T-helper 2 cell treated with Interferon-gamma antibody and Interleukin-4, amounts not matched to agents 100 ng/mL and 5 ng/mL, for 36 hours (primary cell): ENCODE measurements around the gene CCDC196. TPM values are rescaled to one million over a fixed set of nuclear protein-coding genes. Genes with fewer than 3 reads are reported as not detected.
"Not testable (repeated sequence)": the region's sequence is repeated elsewhere in the genome, so short reads cannot be mapped to it uniquely, and the experiment has no call there.

Experiments
- intact Hi-C: fragments of 100-400 bp; cut with micrococcal nuclease; formaldehyde crosslinking; loops from one replicate; pipeline ENCODE4 v1.15.1; 2023
- total RNA-seq: library from RNA; stranded (reverse); gene quantifications from 2 replicates; pipeline ENCODE4 v1.2.3, GENCODE V29; 2022

CCDC196 gene
- total RNA-seq, 1 donor from 2014 or later, result not detected

GRCh38 chr14:66495218-66496098 lies 9.3 kb downstream of the CCDC196 start:
- intact Hi-C loops, result loop anchor here (1.0 to 5.0 kb wide), 3 partner anchors 13 to 642 kb away; partner anchors contain the start of gene GPHN

GRCh38 chr14:66496188-66496807 lies 10.1 kb downstream of the CCDC196 start:
- intact Hi-C loops, result loop anchor here (5.0 kb wide), 2 partner anchors 166 to 641 kb away; no protein-coding TSS in a partner anchor

GRCh38 chr14:66496911-66497310 lies 10.7 kb downstream of the CCDC196 start:
- intact Hi-C loops, result loop anchor here (5.0 kb wide), 2 partner anchors 165 to 640 kb away; no protein-coding TSS in a partner anchor

- intact Hi-C loops, result loop anchor here (5.0 kb wide), 2 partner anchors 164 to 639 kb away; no protein-coding TSS in a partner anchor
These were observed 12.1 kb downstream of the CCDC196 start for GRCh38 chr14:66498311-66498710.

GRCh38 chr14:66501592-66501991 lies 15.4 kb downstream of the CCDC196 start:
- intact Hi-C loops, result loop anchor here (10.0 kb wide), 1 partner anchor 243 kb away; no protein-coding TSS in a partner anchor

GRCh38 chr14:66502836-66503235 lies 16.7 kb downstream of the CCDC196 start:
- intact Hi-C loops, result loop anchor here (10.0 kb wide), 1 partner anchor 242 kb away; no protein-coding TSS in a partner anchor

GRCh38 chr14:66503532-66503931 lies 17.4 kb downstream of the CCDC196 start:
- intact Hi-C loops, result loop anchor here (10.0 kb wide), 1 partner anchor 241 kb away; no protein-coding TSS in a partner anchor

GRCh38 chr14:66507181-66507721 lies 21.1 kb downstream of the CCDC196 start:
- intact Hi-C loops, result loop anchor here (10.0 kb wide), 1 partner anchor 238 kb away; no protein-coding TSS in a partner anchor

- intact Hi-C loops, result loop anchor here (1.0 to 10.0 kb wide), 4 partner anchors 13 to 1405 kb away; partner anchors contain the start of genes MAX and PALS1
These were observed 21.8 kb downstream of the CCDC196 start, which contains the start of gene GPHN for GRCh38 chr14:66507722-66508546. Gene GPHN (plus strand): TSS chr14:66508147.

GRCh38 chr14:66508547-66508845 lies 22.3 kb downstream of the CCDC196 start:
- intact Hi-C loops, result loop anchor here (1.0 to 10.0 kb wide), 4 partner anchors 13 to 1406 kb away; partner anchors contain the start of genes MAX and PALS1

- intact Hi-C loops, result loop anchor here (1.0 to 10.0 kb wide), 5 partner anchors 14 to 1406 kb away; partner anchors contain the start of genes EIF2S1, MAX and PALS1
These were observed 22.9 kb downstream of the CCDC196 start for GRCh38 chr14:66508846-66509621.

- intact Hi-C loops, result loop anchor here (1.0 to 10.0 kb wide), 3 partner anchors 235 to 1407 kb away; partner anchors contain the start of genes EIF2S1 and MAX
These were observed 23.7 kb downstream of the CCDC196 start for GRCh38 chr14:66509874-66510273.

GRCh38 chr14:66511849-66512248 lies 25.7 kb downstream of the CCDC196 start:
- intact Hi-C loops, result no loop called here

GRCh38 chr14:66514213-66514612 lies 28.0 kb downstream of the CCDC196 start:
- intact Hi-C loops, result no loop called here

GRCh38 chr14:66530526-66530925 lies 44.4 kb downstream of the CCDC196 start:
- intact Hi-C loops, result no loop called here

GRCh38 chr14:66539034-66539433 lies 52.9 kb downstream of the CCDC196 start:
- intact Hi-C loops, result no loop called here

- intact Hi-C loops, result no loop called here
These were observed 53.9 kb downstream of the CCDC196 start for GRCh38 chr14:66540038-66540437.

GRCh38 chr14:66541627-66542026 lies 55.5 kb downstream of the CCDC196 start:
- intact Hi-C loops, result no loop called here

- intact Hi-C loops, result no loop called here
These were observed 57.8 kb downstream of the CCDC196 start for GRCh38 chr14:66543996-66544395.

GRCh38 chr14:66545191-66545590 lies 59.0 kb downstream of the CCDC196 start:
- intact Hi-C loops, result not testable (repeated sequence)
